Natural killer cell (primary cell): ENCODE results near the gene KCTD16. TPM values are rescaled to one million over a fixed set of nuclear protein-coding genes. Genes with fewer than 3 reads are reported as not detected.

Experiments
- ATAC-seq, 3 donors: fragments of 150-1000 bp in 2 of 3; fragments of 200-7000 bp in 1 of 3; cut with Tn5 transposase; 1 replicate in 1 of 3; 2 replicates in 2 of 3; pipeline ENCODE4 v1.10.0; 2021; ENCODE audit warnings: mild to moderate bottlenecking in 2 of 3, moderate library complexity in 2 of 3
- DNase-seq, 2 donors: peaks; one replicate each; pipeline versions ENCODE4 v3.0.0 to v3.0.0-alpha.2; 2013 to 2021; ENCODE audit warnings: mixed read lengths in 1 of 2
- H3K27ac ChIP-seq: one replicate; pipeline ENCODE4 v1.5.1; 2013; ENCODE audit warnings: mild to moderate bottlenecking, low read length
- H3K27me3 ChIP-seq: one replicate; pipeline ENCODE4 v1.6.1; 2013; ENCODE audit warnings: low read length; ENCODE audit not compliant: control insufficient read depth, insufficient read depth
- H3K36me3 ChIP-seq: one replicate; pipeline ENCODE4 v1.6.1; 2013; ENCODE audit warnings: low read length; ENCODE audit not compliant: control insufficient read depth, insufficient read depth
- H3K4me1 ChIP-seq: one replicate; pipeline ENCODE4 v1.6.1; 2013; ENCODE audit warnings: low read length; ENCODE audit not compliant: control insufficient read depth, insufficient read depth
- H3K4me3 ChIP-seq: one replicate; pipeline ENCODE4 v1.5.1; 2013; ENCODE audit warnings: low read length
- H3K9me3 ChIP-seq: one replicate; pipeline ENCODE4 v1.6.1; 2013; ENCODE audit warnings: low read length; ENCODE audit not compliant: control insufficient read depth, insufficient read depth
- H3K27ac Mint-ChIP-seq, 2 donors: one replicate each; pipeline ENCODE4 v1.8.0; 2022; ENCODE audit warnings: mild to moderate bottlenecking in 2 of 2, mixed read lengths in 2 of 2, moderate library complexity in 1 of 2
- H3K27me3 Mint-ChIP-seq, 2 donors: one replicate each; pipeline ENCODE4 v1.8.0; 2022; ENCODE audit warnings: low read depth in 2 of 2, mixed read lengths in 2 of 2
- H3K36me3 Mint-ChIP-seq: one replicate; pipeline ENCODE4 v1.8.0; 2022; ENCODE audit warnings: mixed read lengths
- H3K4me1 Mint-ChIP-seq, 2 donors: one replicate each; pipeline ENCODE4 v1.8.0; 2022; ENCODE audit warnings: mixed read lengths in 2 of 2
- H3K4me3 Mint-ChIP-seq: one replicate; pipeline ENCODE4 v1.8.0; 2022; ENCODE audit warnings: mild to moderate bottlenecking, moderate library complexity, mixed read lengths
- H3K9me3 Mint-ChIP-seq, 2 donors: one replicate each; pipeline ENCODE4 v1.8.0; 2022; ENCODE audit warnings: mixed read lengths in 2 of 2
- WGBS: methylation state at CpG from one replicate; pipeline ENCODE4 v1.1.7; 2013; ENCODE audit warnings: missing lambda C conversion rate; ENCODE audit not compliant: insufficient coverage; 5-methylcytosine and 5-hydroxymethylcytosine counted together
- intact Hi-C: fragments of 100-400 bp; cut with micrococcal nuclease; formaldehyde crosslinking; loops from one replicate; pipeline ENCODE4 v1.14.2; 2022
- total RNA-seq, 4 donors: library from RNA; stranded (reverse); fragments of 120-200 nt in 1 of 4; gene quantifications; one replicate each; pipeline versions ENCODE4 v1.2.3 to v1.2.4, GENCODE V29; 2013 to 2022
- TF ChIP-seq, protein P1 (sequence below): fragments of 200-600 bp; IDR thresholded peaks from one replicate; pipeline ENCODE4 v1.8.0; 2022; ENCODE audit warnings: antibody characterized with exemption

The KCTD16 gene
- total RNA-seq, 3 donors from 2014 or later (not counting 1 experiment from before 2014, with no cell fraction given): 0.16 TPM; not detected in 2

GRCh38 chr5:144248015-144248414 lies 77.3 kb downstream of the KCTD16 start:
- no peak overlapping the region for H3K4me3 Mint-ChIP-seq
- H3K36me3 Mint-ChIP-seq: no peaks in the 10 kb centered on the region
- Histone ChIP-seq H3K27me3 (peaks cover 5% of the 10 kb centered on the region), H3K4me3 (no peak overlapping the region), H3K27ac (no peak overlapping the region), H3K4me1 (no peaks in the 10 kb centered on the region), H3K9me3 (no peaks in the 10 kb centered on the region), H3K36me3 (no peaks in the 10 kb centered on the region)
- H3K27me3 Mint-ChIP-seq: peaks cover 9 to 13% of the 10 kb centered on the region in 2 donors
- intact Hi-C loops: no loop called here
- H3K4me1 Mint-ChIP-seq: no peaks in the 10 kb centered on the region
- ATAC-seq: no peak
- TF ChIP-seq, protein P1, sequence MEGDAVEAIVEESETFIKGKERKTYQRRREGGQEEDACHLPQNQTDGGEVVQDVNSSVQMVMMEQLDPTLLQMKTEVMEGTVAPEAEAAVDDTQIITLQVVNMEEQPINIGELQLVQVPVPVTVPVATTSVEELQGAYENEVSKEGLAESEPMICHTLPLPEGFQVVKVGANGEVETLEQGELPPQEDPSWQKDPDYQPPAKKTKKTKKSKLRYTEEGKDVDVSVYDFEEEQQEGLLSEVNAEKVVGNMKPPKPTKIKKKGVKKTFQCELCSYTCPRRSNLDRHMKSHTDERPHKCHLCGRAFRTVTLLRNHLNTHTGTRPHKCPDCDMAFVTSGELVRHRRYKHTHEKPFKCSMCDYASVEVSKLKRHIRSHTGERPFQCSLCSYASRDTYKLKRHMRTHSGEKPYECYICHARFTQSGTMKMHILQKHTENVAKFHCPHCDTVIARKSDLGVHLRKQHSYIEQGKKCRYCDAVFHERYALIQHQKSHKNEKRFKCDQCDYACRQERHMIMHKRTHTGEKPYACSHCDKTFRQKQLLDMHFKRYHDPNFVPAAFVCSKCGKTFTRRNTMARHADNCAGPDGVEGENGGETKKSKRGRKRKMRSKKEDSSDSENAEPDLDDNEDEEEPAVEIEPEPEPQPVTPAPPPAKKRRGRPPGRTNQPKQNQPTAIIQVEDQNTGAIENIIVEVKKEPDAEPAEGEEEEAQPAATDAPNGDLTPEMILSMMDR: no peak
- DNase-seq: no peak
- 87% methylated on average over 2 of the region's 2 CpGs for WGBS
- no peak overlapping the region for H3K27ac Mint-ChIP-seq
- H3K9me3 Mint-ChIP-seq: peaks cover 2% of the 10 kb centered on the region in 2 donors

- Histone ChIP-seq H3K4me3 (no peak overlapping the region), H3K9me3 (no peaks in the 10 kb centered on the region), H3K27ac (no peak overlapping the region), H3K4me1 (no peaks in the 10 kb centered on the region), H3K36me3 (no peaks in the 10 kb centered on the region), H3K27me3 (peaks cover 5% of the 10 kb centered on the region)
- WGBS: 47% methylated on average over 2 of the region's 2 CpGs
- DNase-seq (no peak), ATAC-seq (no peak)
- intact Hi-C loops: no loop called here
- no peak overlapping the region for H3K4me3 Mint-ChIP-seq
- TF ChIP-seq, protein P1: no peak
- no peaks in the 10 kb centered on the region for H3K36me3 Mint-ChIP-seq
- no peak overlapping the region for H3K27ac Mint-ChIP-seq
- H3K27me3 Mint-ChIP-seq: peaks cover 9 to 13% of the 10 kb centered on the region in 2 donors
- H3K9me3 Mint-ChIP-seq: peaks cover 2% of the 10 kb centered on the region in 2 donors
- no peaks in the 10 kb centered on the region for H3K4me1 Mint-ChIP-seq
Measured at GRCh38 chr5:144249755-144250464, 79.2 kb downstream of the KCTD16 start.

- H3K4me3 Mint-ChIP-seq: no peak overlapping the region
- H3K27ac ChIP-seq: no peak overlapping the region
- no peaks in the 10 kb centered on the region for H3K36me3 ChIP-seq
- 90% methylated on average over 2 of the region's 2 CpGs for WGBS
- H3K27me3 ChIP-seq: peaks cover 3% of the 10 kb centered on the region
- H3K9me3 ChIP-seq: no peaks in the 10 kb centered on the region
- no peaks in the 10 kb centered on the region for H3K4me1 ChIP-seq
- no peaks in the 10 kb centered on the region for H3K9me3 Mint-ChIP-seq
- H3K4me3 ChIP-seq: no peak overlapping the region
- ATAC-seq (no peak), DNase-seq (no peak)
- no peaks in the 10 kb centered on the region for H3K36me3 Mint-ChIP-seq
- intact Hi-C loops: no loop called here
- TF ChIP-seq, protein P1: no peak
- no peak overlapping the region for H3K27ac Mint-ChIP-seq
- H3K4me1 Mint-ChIP-seq: no peaks in the 10 kb centered on the region
- H3K27me3 Mint-ChIP-seq: no peaks in the 10 kb centered on the region
Measured at GRCh38 chr5:144254552-144254951, 83.9 kb downstream of the KCTD16 start.

DNA sequence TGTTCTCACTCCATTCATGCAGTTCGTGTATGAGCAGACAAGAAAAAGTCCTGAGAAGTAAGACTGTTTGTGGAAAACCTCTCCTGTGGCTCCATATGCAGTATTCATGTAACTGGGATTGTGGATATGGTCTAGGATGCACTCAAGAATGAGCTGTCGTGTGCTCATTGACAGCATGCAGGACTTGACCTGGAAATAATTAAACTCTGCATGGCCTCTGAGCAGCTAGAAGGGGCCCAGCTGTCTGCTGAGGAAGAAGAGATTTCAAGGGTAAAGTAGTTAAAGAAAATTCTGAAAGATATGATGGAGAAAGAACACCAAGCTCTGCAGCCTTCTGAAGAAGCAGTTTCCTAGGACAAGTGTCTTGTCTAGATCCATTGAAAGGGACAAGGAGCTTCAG lies 89.4 kb downstream of the KCTD16 start:
- no peaks in the 10 kb centered on the region for H3K9me3 Mint-ChIP-seq
- no peak overlapping the region for H3K4me3 ChIP-seq
- peaks cover 0 to 5% of the 10 kb centered on the region in 2 donors for H3K27me3 Mint-ChIP-seq
- no peak for DNase-seq
- H3K9me3 ChIP-seq: no peaks in the 10 kb centered on the region
- no peak overlapping the region for H3K4me3 Mint-ChIP-seq
- no peak overlapping the region for H3K27ac Mint-ChIP-seq
- H3K36me3 ChIP-seq: no peaks in the 10 kb centered on the region
- 75% methylated on average over 2 of the region's 2 CpGs for WGBS
- H3K27ac ChIP-seq: no peak overlapping the region
- no peaks in the 10 kb centered on the region for H3K27me3 ChIP-seq
- intact Hi-C loops: no loop called here
- no peaks in the 10 kb centered on the region for H3K4me1 Mint-ChIP-seq
- no peaks in the 10 kb centered on the region for H3K4me1 ChIP-seq
- no peaks in the 10 kb centered on the region for H3K36me3 Mint-ChIP-seq
- TF ChIP-seq, protein P1: no peak
- no peak for ATAC-seq
